GM18517 (cell line): ENCODE measurements around the gene NME4.

Experiments used
- ATAC-seq: cut with Tn5 transposase; IDR thresholded peaks from one replicate; pipeline ENCODE4 v1.9.1; 2021; ENCODE audit warnings: mild to moderate bottlenecking, moderate library complexity; ENCODE audit not compliant: unreplicated experiment

NME4 gene

DNA sequence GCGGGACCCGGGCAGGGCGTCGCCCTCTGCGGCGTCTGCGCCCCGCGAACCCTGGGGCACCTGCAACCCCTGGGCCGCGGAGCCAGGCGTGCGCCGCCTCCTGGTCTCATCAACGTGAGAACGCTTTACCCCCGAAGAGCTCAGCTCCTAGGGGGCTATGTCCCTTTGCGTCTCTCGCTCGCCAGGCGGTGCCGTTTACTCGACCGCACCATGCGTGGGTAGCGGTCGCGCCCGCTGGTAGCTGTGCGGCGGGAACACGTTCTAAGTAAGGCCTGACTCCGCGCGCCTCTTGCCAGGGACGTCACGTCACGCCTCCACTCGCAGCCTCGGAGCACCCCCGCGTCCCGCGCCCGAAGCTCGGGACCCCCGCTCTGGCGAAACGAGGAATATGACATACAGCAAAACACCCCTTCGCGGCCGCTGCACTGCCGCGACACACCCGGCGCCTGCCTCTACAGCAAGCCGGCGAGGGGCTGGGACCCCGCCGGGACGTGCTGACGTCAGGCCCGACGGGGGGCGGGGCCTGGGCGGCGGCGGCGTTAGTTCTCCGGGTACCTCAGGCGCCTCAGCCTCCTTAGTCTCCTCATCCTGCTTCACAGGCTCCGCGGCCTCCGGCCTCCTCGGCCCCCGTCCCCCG, 28.2 kb downstream of the NME4 start, which contains the start of gene RAB11FIP3:
Gene RAB11FIP3, plus strand, starts transcription at position 568 of the 637 bp plus-strand sequence. CDS start 358 bp downstream, outside the sequence.
- peak; percentile 68 for ATAC-seq

DNA sequence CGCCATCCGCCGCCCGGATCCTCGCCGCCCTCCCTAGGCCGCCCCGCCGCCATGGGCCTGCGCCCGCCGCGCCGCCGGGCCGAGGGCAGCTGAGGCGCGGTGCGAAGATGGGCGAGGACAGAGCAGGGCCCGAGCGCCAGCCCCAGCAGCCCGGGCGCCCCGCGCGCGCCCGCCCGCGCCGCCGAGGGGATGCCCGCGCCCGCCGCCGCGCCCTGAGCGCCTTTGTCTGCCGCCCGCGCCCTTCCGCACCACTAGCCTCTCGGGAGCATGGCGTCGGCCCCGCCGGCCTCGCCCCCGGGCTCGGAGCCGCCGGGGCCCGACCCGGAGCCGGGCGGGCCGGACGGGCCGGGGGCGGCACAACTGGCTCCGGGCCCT, 28.7 kb downstream of the NME4 start:
- peak; percentile 38 for ATAC-seq

DNA sequence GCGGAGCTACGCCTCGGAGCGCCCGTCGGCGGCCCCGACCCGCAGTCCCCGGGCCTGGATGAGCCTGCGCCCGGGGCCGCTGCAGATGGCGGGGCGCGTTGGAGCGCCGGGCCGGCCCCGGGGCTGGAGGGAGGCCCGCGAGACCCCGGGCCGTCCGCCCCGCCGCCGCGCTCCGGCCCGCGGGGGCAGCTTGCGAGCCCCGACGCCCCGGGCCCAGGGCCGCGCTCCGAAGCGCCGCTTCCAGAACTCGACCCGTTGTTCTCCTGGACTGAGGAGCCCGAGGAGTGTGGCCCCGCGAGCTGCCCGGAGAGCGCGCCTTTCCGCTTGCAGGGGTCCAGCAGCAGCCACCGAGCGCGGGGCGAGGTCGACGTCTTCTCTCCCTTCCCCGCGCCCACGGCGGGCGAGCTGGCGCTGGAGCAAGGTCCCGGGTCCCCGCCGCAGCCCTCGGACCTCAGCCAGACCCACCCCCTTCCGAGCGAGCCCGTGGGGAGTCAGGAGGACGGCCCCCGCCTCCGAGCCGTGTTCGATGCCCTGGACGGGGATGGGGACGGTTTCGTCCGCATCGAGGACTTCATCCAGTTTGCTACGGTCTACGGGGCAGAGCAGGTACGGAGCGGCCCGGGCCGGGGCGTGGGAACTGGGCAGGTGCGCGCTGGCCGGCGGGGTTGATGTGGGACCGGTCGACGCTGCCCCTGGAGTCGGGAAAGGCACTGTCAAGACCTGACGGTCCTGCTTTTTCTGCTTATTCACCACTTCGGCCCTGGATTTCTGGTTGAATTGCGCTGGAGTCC, 29.3 kb downstream of the NME4 start:
- no peak for ATAC-seq

DNA sequence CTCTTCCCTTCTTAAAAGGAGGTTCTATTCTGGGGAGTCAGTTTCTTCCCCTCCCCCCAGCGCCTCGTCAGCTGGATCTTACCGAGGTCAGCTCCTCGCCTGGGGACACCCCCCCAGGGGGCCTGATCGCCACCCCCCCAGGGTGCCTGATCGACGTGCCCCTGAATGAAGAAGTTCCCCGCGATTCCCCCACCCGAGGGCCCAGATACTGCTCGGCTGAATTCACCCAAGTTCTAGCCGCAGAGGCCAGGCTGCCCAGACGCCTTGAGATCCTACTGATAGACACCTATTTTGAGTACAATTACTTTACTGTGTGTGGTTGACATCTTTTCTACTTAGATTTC, 29.9 kb downstream of the NME4 start:
- no peak for ATAC-seq

DNA sequence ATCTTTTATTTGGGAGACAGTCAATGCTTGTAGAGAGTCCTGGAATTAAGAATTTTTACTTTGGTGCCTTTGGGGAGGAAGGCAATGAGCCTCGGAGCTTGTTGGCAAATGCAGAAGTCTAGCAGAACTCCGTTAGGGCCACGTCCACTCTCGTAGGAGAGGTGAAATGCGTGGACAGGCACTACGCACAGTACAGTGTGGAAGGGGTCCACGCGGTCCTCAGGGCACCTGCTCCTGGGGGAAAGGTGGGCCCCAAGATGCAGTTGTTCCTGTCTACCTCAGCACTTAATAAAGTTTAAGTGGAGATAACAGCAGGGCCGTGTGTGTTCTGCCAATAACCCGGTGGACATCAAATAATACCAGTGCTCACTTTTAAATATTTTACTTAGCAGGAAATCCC, 30.3 kb downstream of the NME4 start:
- ATAC-seq: no peak

DNA sequence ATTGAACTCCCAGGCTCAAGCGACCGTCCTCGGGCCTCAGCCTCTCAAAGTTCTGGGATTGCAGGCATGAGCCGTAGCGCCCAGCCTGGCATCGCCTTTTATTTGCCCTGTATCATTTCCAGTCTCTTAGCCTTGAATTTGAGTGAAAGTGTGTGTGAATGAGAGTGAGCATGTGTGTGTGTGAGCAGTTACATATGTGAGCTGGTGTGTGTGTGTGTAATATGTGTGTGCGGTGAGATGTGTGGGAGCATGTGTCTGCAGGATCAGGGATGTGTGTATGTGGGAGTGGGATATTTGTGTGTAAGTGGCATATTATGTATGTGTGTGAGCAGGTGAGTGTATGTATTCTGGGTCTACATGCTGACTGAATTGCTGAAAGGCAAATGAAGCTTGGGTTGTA, 33.9 kb downstream of the NME4 start:
- ATAC-seq: no peak

GRCh38 chr16:440627-441026, 43.6 kb downstream of the NME4 start:
- no peak for ATAC-seq

GRCh38 chr16:441447-441846, 44.4 kb downstream of the NME4 start:
- ATAC-seq: no peak

- ATAC-seq: no peak
Measured at GRCh38 chr16:442976-443375, 46.0 kb downstream of the NME4 start.

DNA sequence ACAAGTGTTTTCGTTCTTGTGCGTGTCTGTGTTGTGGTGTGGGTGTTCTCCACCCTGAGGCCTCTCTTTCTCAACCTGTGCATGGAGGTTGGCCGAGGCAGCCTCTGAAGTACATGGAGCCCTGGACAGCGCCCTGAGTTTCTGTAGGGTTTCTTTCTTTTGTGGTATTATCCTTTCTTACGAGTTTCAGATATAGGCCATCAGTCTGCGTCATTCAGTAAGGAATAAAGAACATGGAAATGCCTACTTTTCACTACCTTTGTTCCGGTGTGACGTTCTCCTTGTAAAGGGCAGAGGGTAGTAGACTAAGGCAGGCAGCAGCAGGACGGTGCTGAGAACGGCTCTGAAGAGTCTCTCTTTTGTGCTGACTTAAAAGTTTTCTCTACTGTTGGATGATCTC, 47.0 kb downstream of the NME4 start:
- no peak for ATAC-seq

GRCh38 chr16:445566-445965, 48.6 kb downstream of the NME4 start:
- no peak for ATAC-seq
